SU-DHL-6 (cell line): Measurements from ENCODE around the gene ACTR8.

Experiments used
- H2AFZ ChIP-seq: fragments of 200-600 bp; sonication (generic); 2 replicates; pipeline ENCODE4 v1.6.1; 2014; ENCODE audit warnings: low read depth, mild to moderate bottlenecking, moderate library complexity, mixed read lengths, antibody characterized with exemption, low read length; ENCODE audit not compliant: severe bottlenecking
- H3F3A ChIP-seq: fragments of 200-600 bp; shearing (Covaris generic); 2 replicates; pipeline ENCODE4 v1.6.0; 2016; ENCODE audit warnings: antibody characterized with exemption, mild to moderate bottlenecking; ENCODE audit not compliant: insufficient read depth
- H3K27ac ChIP-seq: fragments of 200-600 bp; sonication (generic); 2 replicates; pipeline ENCODE4 v1.5.1; 2016; ENCODE audit warnings: low read depth, mild to moderate bottlenecking, low read length, moderate library complexity, mixed read lengths
- H3K27me3 ChIP-seq: fragments of 200-600 bp; sonication (generic), shearing (Covaris generic); 2 replicates; pipeline ENCODE4 v1.6.0; 2014; ENCODE audit warnings: mild to moderate bottlenecking, low read length
- H3K36me3 ChIP-seq: fragments of 200-600 bp; sonication (generic); 2 replicates; pipeline ENCODE4 v1.6.1; 2014; ENCODE audit warnings: mild to moderate bottlenecking, low read length, mixed read lengths
- H3K4me2 ChIP-seq: fragments of 300-600, 200-600 bp; shearing (Covaris generic), sonication (generic); 2 replicates; pipeline ENCODE4 v1.6.0; 2014; ENCODE audit warnings: low read length, low read depth, mild to moderate bottlenecking; ENCODE audit not compliant: poor library complexity, severe bottlenecking
- H3K4me3 ChIP-seq: fragments of 200-600 bp; sonication (generic); 2 replicates; pipeline ENCODE4 v1.5.1; 2014; ENCODE audit warnings: antibody characterized with exemption, low read length, mild to moderate bottlenecking, mixed read lengths; ENCODE audit not compliant: insufficient read depth, poor library complexity, severe bottlenecking
- H3K79me2 ChIP-seq: fragments of 200-600 bp; sonication (generic); 2 replicates; pipeline ENCODE4 v1.6.1; 2014; ENCODE audit warnings: mild to moderate bottlenecking, low read length, moderate library complexity; ENCODE audit not compliant: insufficient read depth
- H3K9ac ChIP-seq: fragments of 200-600 bp; sonication (generic); 2 replicates; pipeline ENCODE4 v1.7.0; 2014; ENCODE audit warnings: mild to moderate bottlenecking, low read length
- H3K9me2 ChIP-seq: fragments of 200-600 bp; sonication (generic); replicated peaks from 2 replicates; pipeline ENCODE4 v1.6.1; 2014; ENCODE audit warnings: low read length; ENCODE audit not compliant: insufficient read depth
- H3K9me3 ChIP-seq: fragments of 200-600 bp; sonication (generic); 2 replicates; pipeline ENCODE4 v1.6.1; 2014; ENCODE audit warnings: low read length, mixed read lengths; ENCODE audit not compliant: insufficient read depth
- H4K20me1 ChIP-seq: fragments of 200-600 bp; sonication (generic); 2 replicates; pipeline ENCODE4 v1.6.1; 2014; ENCODE audit warnings: low read depth, mild to moderate bottlenecking, antibody characterized with exemption, low read length, moderate library complexity, mixed read lengths
- CTCF ChIP-seq: fragments of 200-600 bp; sonication (generic); IDR thresholded peaks from one replicate; pipeline ENCODE4 v1.5.1; 2017; ENCODE audit warnings: antibody characterized with exemption, mild to moderate bottlenecking, low read length, moderate library complexity; ENCODE audit not compliant: insufficient read depth, poor library complexity, severe bottlenecking
- EZH2phosphoT487 ChIP-seq: fragments of 200-600 bp; sonication (generic), shearing (Covaris generic); conservative IDR thresholded peaks from 2 replicates; pipeline ENCODE4 v1.6.1; 2018; ENCODE audit warnings: mild to moderate bottlenecking, antibody characterized with exemption, low read length, moderate library complexity, mixed read lengths

Gene ACTR8

GRCh38 chr3:53891497-53892285 lies 9.7 kb upstream of the ACTR8 start, which contains the start of gene SELENOK:
TSS of gene SELENOK (minus strand) at chr3:53891859.
- Histone ChIP-seq H3K9ac (peak within 1 kb of the TSS; percentile 79), H3K27me3 (no peaks in the 10 kb centered on the region), H3K27ac (peak within 1 kb of the TSS; percentile 47), H3K36me3 (0 out of 2 replicates have a peak, but pooled peaks cover 4% of the 10 kb centered on the region), H2AFZ (peak within 1 kb of the TSS; percentile 58), H4K20me1 (no peaks in the 10 kb centered on the region; the same call in 1 of the 2 replicates), H3K4me2 (peak within 1 kb of the TSS; percentile 85), H3K9me3 (no peaks in the 10 kb centered on the region), H3K9me2 (no peaks in the 10 kb centered on the region), H3F3A (0 out of 2 replicates have a peak, but pooled peaks cover 3% of the 10 kb centered on the region), H3K79me2 (peaks cover 45% of the 10 kb centered on the region), H3K4me3 (peak within 1 kb of the TSS; percentile 85)
- TF ChIP-seq EZH2phosphoT487 (no peak), CTCF (no peak)

- 0 out of 2 replicates have a peak, but pooled peaks cover 4% of the 10 kb centered on the region for H3K36me3 ChIP-seq
- TF ChIP-seq EZH2phosphoT487: no peak
- no peak for TF ChIP-seq CTCF
- H3K27me3 ChIP-seq: no peaks in the 10 kb centered on the region
- peak overlapping the region; percentile 85 for H3K4me2 ChIP-seq
- H3K9me2 ChIP-seq: no peaks in the 10 kb centered on the region
- peaks cover 45% of the 10 kb centered on the region for H3K79me2 ChIP-seq
- no peaks in the 10 kb centered on the region; the same call in 1 of the 2 replicates for H4K20me1 ChIP-seq
- 0 out of 2 replicates have a peak, but pooled peaks cover 3% of the 10 kb centered on the region for H3F3A ChIP-seq
- H2AFZ ChIP-seq: peak overlapping the region; percentile 17
- peak overlapping the region; percentile 79 for H3K9ac ChIP-seq
- H3K27ac ChIP-seq: no peak overlapping the region
- H3K9me3 ChIP-seq: no peaks in the 10 kb centered on the region
- peak overlapping the region; percentile 85 for H3K4me3 ChIP-seq
Measured at GRCh38 chr3:53890726-53891475, 8.9 kb upstream of the ACTR8 start.

GRCh38 chr3:53888232-53888631 lies 6.3 kb upstream of the ACTR8 start:
- 0 out of 2 replicates have a peak, but pooled peaks cover 15% of the 10 kb centered on the region for H3K36me3 ChIP-seq
- peaks cover 7% of the 10 kb centered on the region; the same call in 1 of the 2 replicates for H3F3A ChIP-seq
- no peaks in the 10 kb centered on the region; the same call in 1 of the 2 replicates for H4K20me1 ChIP-seq
- TF ChIP-seq EZH2phosphoT487: no peak
- TF ChIP-seq CTCF: no peak
- H3K27me3 ChIP-seq: no peaks in the 10 kb centered on the region
- H3K4me3 ChIP-seq: no peak overlapping the region
- H3K27ac ChIP-seq: no peak overlapping the region
- no peak overlapping the region for H3K9ac ChIP-seq
- H3K9me3 ChIP-seq: no peaks in the 10 kb centered on the region
- no peaks in the 10 kb centered on the region for H3K9me2 ChIP-seq
- H2AFZ ChIP-seq: no peak overlapping the region
- peaks cover 45% of the 10 kb centered on the region for H3K79me2 ChIP-seq
- no peak overlapping the region for H3K4me2 ChIP-seq
